GOT3 (cell line): ENCODE results near the gene KRT4.

Source experiments
- DNase-seq: peaks from one replicate; lab custom pipeline; 2025; ENCODE audit warnings: mixed read lengths; lab: John Stamatoyannopoulos, UW

KRT4 gene

DNA sequence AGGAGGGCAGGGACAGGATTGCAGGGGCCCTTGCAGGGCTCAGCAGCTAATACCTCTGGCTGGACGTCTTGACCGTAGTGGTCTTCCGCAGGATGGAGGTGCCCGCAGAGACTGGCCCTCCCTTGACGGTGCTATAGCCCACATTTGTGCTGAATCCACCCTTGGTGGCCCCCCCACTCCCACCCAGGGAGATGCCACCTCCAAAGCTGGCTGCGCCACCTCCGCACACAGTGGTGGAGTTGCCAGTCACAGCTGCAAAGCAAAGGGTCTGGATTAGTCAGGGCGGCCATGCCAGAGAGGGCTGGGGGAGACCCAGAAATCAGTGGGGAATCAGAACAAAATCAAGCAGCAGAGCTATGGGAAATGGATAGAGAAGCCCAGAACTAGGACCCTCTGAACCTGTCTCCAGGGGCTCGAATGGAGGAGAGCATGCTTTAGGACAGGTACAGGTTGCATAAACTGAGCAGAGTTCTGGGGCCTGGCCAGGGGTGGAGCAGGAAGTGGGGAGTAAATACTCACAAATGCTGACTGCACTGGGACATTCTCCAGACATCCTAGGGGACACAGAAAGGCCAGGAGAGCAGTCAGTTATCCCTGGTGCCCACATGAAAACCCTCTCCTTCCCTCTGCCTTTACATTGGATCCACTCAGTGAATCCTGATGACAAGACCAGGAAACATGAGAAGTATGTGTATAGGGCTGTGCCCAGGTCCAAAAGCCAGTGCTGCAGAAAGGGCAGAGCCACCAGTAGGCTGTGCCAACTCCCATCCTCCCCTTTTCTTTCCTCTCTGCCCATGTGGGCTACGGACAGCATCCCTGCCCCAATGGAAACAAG is 8.1 kb upstream of the KRT4 start:
- no peak for DNase-seq

DNA sequence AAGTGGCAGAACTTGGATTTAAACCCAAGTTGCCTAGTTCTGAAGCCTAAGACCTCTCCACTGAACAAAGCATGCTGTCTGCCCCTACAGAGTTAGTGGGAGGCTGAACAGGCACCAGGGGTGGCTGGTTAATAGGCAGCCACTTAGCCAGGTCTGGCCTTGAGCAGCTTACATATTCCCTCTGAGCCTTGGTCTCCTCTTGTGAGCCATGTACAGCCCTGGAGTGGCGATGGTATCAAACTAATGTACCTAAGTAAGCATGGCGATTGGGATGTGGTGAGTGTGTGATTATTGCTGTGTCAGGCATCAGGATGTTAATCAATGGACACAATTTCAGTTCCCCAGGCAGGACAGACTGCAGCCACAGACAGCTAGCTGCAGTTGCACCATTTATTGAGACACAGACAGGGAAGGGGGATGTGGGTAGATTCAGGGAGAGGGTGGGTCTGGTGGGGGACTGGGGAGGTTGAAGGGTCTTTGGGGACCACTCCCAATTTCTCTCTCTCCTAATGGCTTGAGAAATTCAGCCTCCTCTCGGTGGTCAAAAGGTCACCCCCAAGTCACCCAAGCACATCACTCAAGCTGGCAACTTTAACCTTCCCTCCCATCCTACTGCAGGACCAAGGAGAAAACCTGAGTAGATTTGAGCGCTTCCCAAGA is 7.3 kb upstream of the KRT4 start:
- no peak for DNase-seq

DNA sequence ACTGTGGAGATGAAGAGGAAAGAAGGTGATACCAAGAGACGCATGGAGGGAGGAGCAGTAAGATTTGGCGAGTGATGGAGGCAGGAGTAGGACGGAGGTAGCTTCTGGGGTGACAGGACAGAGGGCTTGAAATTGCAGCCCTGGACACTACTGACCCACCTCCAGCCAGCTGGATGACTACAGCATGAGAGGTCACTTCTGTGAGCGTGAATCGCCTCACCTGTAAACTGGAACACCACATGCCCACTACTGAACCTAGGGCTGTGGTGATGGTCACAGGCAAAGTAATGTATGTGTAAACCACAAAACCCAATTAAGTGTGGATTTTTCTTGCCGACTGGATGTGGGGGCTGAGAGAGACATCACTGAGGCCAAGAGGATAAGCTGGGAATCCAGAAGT is 6.6 kb upstream of the KRT4 start:
- DNase-seq = no peak

DNA sequence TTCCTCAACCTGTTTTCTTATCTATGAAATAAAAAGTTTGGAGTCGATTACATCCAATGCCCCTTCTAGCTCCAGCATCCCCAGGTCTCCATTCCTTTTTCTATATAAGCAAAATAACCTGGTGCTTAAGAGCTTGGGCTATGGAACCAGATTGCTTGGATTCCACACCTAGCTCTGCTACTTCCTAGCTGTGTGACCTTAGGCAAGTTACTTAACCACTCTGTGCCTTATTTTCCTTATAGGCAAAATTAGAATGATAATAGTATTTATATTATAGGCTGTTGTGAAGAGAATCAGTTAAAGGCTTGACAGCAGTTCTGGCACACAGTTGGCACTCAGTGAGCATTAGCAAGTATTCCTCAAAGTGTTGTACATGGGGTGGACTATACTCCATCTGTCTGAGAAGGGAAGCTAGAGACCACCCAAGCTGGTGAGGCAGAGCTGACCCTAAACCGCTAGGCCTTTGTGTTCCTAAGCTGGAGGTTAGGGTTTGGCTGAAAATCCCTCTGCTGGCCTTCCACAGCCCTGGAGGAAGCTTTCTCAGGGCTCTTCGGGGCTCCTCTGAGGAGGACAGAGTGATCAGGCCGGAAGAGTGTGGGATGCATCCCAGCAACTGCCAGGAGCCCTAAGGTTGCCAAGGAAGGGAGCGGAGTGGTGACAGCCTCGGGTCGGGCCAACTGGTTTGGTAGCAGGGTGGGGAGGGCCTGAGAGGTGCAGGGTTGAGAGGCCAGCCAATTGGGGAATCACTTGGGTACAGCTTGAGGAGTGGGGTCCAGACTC is 6.0 kb upstream of the KRT4 start:
- DNase-seq = no peak

DNA sequence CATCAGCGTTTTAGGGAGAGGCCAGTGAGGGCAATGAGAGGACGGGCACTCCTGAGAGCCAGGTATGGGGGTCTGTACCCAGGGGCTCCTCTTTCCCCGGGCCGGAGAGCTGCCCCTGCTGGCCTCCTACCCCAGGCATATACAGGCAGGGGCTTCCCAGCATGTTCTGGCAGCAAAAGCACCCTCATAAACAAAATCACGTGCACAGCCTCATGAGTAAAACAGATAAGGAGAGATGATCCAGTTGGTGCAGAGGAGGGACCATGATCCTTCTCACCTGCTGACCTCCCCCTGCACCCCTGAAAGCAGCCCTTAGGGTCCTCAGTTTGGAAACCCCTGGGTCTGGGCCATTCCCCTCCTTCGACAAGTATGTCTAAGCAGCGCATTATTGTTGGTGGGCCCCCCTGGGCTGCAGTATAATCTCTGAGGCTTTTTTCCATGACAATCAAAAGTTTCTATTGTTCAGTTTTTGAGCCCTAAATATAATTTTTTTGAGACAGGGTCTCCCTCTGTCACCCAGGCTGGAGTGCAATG is 5.0 kb upstream of the KRT4 start:
- no peak for DNase-seq

DNA sequence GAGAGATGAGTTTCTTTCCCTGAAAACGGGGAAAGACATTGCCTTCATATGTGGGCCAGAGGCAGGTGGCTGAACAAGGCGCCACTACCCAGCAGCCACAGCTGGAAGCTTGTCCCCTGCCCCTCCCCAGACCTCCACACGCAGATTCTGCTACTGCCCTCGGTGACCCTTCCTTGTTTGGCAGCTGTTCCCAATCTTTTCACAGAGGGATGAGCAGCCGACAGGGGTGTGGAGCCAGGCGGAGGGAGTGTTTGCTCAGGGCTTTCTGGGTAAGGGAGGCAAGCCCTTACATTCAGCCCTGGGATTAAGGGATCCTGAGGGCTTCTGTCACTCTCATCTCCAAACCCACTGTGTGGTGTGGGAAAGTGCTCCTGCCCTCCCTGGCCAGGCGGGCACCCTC is 4.5 kb upstream of the KRT4 start:
- DNase-seq = no peak

DNA sequence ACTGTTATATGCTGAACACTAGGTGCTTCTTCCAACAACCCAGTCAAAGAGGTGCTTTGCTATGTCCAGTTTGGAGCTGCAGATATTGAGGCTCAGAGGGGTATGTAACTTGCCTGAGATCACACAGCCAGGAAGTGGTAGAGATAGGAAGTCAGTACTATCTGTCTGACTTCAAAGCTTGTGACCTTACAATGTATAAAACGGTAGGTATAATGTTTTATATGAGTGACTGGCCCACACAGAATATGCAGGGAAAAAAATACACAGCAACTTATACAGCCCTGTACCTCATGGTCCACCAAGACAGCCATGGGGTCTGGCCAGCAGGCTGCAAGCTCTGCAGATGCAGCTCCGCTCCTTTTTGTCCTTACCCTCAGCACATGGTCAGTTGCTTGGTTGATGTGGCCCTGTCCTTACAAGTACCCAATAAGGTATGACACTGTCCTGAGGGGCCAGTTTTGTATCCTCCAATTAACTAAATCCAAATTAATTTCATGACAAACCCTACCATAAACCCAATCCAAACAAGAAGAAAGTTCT is 3.9 kb upstream of the KRT4 start:
- no peak for DNase-seq

DNA sequence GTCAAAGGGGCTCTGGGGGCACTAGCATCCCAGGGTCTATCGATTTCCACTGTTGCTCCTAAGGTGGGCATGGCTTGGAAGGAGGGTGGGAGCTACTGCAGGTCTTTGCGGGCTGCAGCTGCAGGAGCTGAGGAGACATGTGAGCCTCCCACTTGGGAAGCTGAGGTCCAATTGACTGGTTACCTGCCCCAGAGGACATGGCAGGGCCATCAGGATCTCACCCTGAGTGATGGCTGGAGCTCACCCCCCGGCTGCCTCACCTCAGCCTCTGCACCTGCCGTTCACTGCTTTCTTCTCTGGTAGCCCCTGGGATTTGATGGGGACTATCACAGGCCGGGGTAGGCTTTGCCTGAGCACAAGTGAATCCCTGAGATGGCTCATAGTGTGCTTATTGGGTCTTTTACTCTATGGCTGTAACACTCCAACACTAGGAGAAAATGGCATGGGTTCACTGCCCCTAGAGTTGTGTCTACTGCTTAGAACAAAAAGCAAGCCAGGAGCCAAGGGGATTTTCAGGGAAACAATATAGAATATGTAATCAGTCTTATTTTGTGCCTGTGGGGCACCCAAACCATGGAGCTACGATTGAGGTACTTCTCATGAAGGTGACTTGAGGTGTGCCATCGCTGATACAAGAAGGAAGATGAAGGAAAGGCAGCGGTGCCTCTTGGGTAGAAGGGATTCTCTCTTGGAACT is 3.2 kb upstream of the KRT4 start:
- DNase-seq = no peak

DNA sequence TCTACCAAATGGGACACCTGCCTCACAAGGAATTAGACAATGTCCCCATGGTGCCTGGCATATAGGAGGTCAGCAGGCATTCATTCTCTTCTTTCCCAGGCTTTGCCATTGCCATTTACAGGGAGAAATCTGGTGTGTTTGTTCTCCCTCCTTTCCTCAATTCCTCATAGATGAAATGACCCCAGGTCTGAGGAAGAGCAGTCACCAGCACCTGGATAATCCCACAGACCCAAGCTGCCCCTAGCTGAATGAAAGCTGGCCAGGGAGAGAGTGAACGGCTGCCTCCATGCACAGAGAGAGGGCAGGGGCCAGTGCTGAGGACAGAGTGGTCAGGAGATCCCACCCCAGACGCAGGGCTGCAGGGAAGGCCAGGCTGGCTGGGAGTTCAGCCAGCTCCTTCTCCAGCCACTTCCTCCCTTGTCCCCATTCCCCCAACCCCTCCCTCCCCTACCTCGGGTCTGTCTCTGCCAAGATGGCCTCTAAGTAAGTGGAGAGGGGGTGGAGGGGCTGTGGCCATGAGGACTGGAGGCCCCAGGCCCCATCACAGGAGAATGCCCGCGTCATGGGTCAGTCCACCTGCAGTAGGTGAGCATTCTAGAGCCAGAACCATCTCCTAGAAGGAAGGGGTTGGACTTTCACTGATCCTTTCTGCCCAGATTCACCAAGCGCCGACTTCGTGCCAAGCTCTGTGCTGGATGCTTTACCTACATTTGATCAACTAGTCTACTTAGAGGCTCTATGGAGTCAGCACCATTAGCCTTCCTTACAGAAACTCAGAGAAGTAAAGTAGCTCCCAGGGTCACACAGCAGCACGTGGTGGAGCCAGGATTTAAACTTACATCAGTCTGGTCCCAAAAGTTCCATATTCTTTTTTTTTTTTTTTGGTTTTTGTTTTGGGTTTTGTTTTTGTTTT is 2.0 kb upstream of the KRT4 start:
- DNase-seq = no peak

DNA sequence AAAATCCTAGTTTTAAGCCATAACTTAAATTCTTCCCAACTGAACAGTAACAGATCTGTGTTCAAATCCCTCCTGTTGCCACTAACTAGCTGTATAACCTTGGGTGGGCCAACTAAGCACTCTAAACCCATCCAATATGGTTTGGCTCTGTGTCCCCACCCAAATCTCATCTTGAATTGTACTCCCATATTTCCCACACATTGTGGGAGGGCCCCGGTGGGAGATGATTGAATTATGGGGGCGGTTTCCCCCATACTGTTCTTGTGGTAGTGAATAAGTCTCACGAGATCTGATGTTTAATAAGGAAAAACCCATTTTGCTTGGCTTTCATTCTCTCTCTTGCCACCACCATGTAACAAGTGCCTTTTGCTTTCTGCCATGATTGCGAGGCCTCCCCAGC is 1.2 kb upstream of the KRT4 start:
- no peak for DNase-seq

DNA sequence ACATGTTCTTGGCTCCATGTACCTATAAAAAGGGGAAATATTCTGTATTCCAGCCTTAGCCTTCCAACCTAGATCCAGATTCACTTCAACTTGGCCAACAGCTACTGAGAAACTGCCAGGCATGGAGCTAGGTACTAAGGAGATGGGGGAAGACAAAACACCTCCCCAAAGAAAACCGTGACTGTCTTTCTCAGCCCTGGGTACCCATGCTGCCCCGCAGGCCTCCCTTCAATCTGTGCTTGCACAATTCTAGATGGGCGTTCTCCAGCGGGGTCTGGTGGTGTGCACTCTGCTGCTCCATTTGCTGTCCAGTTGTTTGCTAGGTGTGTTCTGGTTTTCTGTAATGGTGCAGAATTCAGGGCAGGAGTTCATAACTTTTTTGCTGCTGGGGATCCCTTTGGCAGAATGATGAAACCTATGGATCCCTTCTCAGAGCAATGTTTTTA is 817 bp upstream of the KRT4 start:
- no peak for DNase-seq

DNA sequence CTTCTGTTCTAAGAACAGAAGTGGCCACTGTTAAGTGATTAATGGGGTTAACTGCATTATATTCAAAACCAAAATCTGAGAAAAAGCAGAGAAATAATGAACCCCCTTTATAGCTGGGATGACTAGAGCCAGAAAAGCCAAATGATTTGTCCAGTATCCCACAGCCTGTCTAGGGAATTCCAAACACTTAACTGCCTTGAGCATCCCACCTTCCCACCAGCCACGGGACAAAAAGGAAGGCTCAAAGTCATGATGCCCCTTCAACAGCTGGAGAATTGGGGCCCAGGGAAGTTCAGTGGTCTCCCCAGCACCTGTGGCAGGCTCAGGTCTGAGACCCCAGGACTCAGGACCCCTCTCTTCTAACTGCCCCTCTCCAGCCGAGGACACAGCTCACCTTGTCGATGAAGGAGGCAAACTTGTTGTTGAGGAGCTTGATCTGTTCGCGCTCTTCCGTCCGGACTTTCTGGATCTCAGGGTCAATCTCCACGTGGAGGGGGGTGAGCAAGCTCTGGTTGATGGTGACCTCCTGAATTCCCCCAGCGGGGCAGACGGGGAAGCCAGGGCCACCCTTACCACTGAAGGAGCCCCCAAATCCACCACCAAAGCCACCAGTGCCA is 605 bp downstream of the KRT4 start:
- no peak for DNase-seq

DNA sequence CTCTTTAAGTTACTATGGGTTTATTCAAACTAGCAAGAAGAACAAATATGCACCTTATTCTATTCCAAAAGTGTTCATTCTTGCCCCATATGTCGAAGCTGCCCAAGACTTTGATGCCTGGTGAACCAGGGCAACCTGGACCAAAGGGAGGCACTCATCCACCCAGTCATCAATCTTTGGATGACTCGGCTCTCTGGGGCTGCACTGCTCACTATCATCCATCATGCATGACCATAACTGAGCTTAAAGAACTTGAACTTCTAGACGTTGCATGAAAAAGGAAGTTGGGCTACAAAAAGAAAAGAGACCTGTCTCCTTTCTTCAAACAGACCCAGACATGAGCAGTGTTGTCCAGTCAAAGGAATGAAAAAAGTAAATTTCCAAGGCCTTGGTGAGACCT is 1.2 kb downstream of the KRT4 start:
- DNase-seq = no peak

DNA sequence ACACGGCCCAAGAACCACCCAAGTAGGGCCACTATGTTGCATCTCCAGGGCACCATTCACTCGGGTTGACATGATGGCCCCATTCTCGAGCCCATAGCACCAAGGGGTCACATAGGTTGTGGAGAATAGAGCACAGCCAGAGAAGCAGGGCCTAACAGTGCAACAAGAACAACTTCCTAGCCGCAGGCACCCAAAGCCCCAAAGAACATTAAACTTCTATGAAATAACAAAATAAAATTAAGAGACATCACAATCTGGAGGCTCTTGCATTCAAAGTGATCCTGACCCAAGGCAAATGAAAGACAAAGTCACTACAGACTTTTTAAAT is 1.9 kb downstream of the KRT4 start:
- no peak for DNase-seq

DNA sequence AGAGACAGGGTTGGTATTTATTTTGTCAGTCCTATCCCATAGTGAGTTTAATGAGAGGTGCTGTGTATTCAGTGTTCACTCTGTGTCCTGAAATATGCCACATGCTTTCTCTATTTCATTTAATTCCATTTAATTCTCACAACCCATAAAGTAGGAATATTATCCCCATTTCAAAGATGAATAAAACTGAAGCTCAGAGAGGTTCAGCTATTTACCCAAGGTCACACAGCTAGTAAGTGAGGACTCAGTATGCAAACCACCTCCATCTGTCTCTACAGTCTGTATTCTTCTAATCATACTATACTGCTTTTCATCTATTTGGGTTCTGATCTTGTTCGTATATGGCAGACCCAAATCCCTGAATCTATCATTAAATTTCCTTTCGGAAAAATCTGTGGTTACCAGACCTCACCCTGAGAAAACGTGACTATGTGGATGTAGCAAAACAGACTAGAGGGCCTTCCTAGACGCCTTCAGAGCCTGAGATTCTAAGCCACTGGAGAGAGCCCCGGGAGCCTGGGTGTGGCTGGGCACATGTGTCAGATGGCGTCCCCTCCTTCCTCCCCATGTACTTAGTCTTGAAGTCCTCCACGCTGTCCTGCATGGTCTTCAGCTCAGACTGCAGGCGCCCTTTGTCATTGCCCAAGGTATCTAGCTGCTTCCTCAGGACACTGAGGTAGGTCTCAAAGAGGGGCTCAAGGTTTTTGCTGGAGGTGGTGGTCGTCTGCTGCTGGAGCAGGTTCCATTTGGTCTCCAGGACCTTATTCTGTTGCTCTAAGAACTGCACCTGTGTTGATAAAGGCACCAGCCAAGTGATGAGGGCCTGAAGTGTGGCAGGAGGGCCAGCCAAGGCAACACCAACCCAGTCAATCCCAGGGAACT is 2.5 kb downstream of the KRT4 start:
- no peak for DNase-seq

DNA sequence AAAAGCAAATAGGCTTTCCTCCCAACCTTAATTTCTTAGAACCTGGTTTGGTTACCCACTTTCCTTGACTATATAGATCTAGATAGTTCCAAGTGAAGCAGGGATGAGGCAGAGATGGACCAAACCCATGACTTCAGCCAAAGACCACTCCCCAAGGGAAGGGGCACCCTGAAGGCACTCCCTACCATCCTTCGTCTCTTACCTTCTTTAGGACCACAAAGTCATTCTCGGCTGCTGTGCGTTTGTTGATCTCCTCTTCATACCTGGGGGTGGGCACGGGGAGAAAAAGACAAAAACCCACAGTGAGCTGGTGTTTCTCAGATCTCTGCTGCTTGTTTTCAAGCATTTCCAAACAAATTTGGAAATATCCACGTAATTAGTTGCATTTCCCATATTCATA is 3.4 kb downstream of the KRT4 start:
- DNase-seq = no peak

DNA sequence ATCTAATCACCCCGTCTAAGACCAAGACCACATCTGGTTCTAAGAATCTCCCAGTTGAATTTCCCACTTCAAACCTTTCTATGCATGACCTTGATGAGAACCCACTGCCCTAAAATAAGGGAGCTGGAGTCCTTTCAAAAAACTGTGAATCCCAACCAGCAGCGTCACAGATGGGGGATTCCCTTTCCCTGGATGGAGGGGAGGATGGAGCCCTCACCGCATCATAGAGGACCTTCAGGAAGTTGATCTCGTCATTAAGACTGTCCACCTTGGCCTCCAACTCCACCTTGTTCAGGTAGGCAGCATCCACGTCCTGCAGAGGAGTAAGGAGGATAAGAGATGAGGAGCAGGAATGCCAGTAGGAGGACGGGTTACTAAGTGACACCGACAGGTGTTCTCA is 4.8 kb downstream of the KRT4 start:
- DNase-seq = no peak

DNA sequence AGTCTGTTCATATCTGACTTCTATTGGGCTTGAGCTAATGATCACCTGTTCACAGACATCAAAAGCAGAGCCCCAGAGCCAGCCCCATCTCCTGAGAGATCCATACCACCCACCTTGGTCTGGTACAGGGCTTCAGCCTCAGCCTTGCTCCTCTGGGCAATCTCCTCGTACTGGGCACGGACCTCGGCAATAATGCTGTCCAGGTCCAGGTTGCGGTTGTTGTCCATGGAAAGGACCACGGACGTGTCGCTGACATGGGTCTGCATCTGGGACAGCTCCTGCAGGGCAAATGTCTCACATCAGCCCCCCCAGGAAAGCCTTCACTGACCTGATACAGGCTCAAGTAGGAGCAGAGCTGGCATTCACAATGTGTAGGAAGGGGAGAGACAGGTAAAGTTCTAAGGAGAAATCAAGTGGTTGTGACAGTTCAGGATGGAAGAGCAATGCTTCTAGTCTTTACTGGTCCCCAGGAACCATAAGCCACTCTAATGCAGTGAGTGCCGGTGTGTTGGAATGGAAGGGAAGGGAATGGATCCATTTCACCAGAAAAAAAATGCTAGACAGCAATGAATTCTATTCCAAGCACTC is 5.2 kb downstream of the KRT4 start:
- DNase-seq = no peak
